Upper lobe of right lung (tissue), 1 donor: Measurements from ENCODE around the gene SPACA6. TPM values are rescaled to one million over a fixed set of nuclear protein-coding genes. Genes with fewer than 3 reads are reported as not detected.
A peak's percentile ranks its signal among the peaks of the same experiment; 100 is the strongest.

Experiments used
- ATAC-seq: fragments of 200-7000 bp; cut with Tn5 transposase; one replicate; pipeline ENCODE4 v1.9.1; 2020; ENCODE audit warnings: mild to moderate bottlenecking, moderate library complexity
- DNase-seq: peaks from one replicate; pipeline ENCODE4 v3.0.0-alpha.2; 2020
- H3K27ac ChIP-seq: fragments of 200-600 bp; one replicate; pipeline ENCODE4 v1.8.0; 2022
- H3K27me3 ChIP-seq: fragments of 200-600 bp; one replicate; pipeline ENCODE4 v1.8.0; 2022; ENCODE audit warnings: mild to moderate bottlenecking
- H3K36me3 ChIP-seq: fragments of 200-600 bp; one replicate; pipeline ENCODE4 v1.8.0; 2022
- H3K4me1 ChIP-seq: fragments of 200-600 bp; one replicate; pipeline ENCODE4 v1.8.0; 2022
- H3K4me3 ChIP-seq: fragments of 200-600 bp; one replicate; pipeline ENCODE4 v1.8.0; 2022; ENCODE audit warnings: mild to moderate bottlenecking
- H3K9me3 ChIP-seq: fragments of 200-600 bp; one replicate; pipeline ENCODE4 v1.8.0; 2022
- CTCF ChIP-seq: fragments of 200-600 bp; IDR thresholded peaks from one replicate; pipeline ENCODE4 v1.8.0; 2022; ENCODE audit warnings: antibody characterized with exemption
- intact Hi-C: fragments of 100-400 bp; cut with DNase I; formaldehyde crosslinking; loops from one replicate; pipeline ENCODE4 v1.11.0; 2022
- microRNA-seq: library from miRNA; unstranded; fragments of <30 nt; microRNA quantifications from one replicate; pipeline ENCODE4 v1.2.0, GENCODE V29; 2020; ENCODE audit warnings: borderline microRNAs expressed
- total RNA-seq: library from RNA; stranded (reverse); fragmentation: NEBNext Ultra II Directional; extraction: Animal tissue kit (Norgen Biotek cat#: 25700); gene quantifications from one replicate; pipeline ENCODE4 v1.2.1, GENCODE V29; 2021
- donor health status: DM: no; HTN: yes; CAD: no; lungs with severe emphysema.

Gene SPACA6
- total RNA-seq, 1 donor from 2014 or later: 24.0 TPM

- intact Hi-C loops: no loop called here
- Histone ChIP-seq H3K4me3 (peak overlapping the region; percentile 42), H3K27ac (peak overlapping the region; percentile 58), H3K36me3 (no peaks in the 10 kb centered on the region), H3K4me1 (peaks cover 3% of the 10 kb centered on the region), H3K9me3 (no peaks in the 10 kb centered on the region), H3K27me3 (no peaks in the 10 kb centered on the region)
- no peak for DNase-seq
- peak; percentile 34 for ATAC-seq
- TF ChIP-seq CTCF: no peak
These were observed 57.4 kb downstream of the SPACA6 start for GRCh38 chr19:51750400-51751094.

- peak within 1 kb of the TSS; percentile 42 for H3K4me3 ChIP-seq
- no peaks in the 10 kb centered on the region for H3K9me3 ChIP-seq
- no peak for TF ChIP-seq CTCF
- peak within 1 kb of the TSS; percentile 58 for H3K27ac ChIP-seq
- no peaks in the 10 kb centered on the region for H3K27me3 ChIP-seq
- no peaks in the 10 kb centered on the region for H3K36me3 ChIP-seq
- ATAC-seq (peak; percentile 89), DNase-seq (no peak)
- peaks cover 3% of the 10 kb centered on the region for H3K4me1 ChIP-seq
- intact Hi-C loops: no loop called here
These were observed 58.5 kb downstream of the SPACA6 start, which contains the start of gene FPR1 for GRCh38 chr19:51751655-51752054. FPR1 (minus strand) TSS chr19:51751878; CDS start chr19:51746994, 4,884 bp downstream.

GRCh38 chr19:51754109-51754508, 61.0 kb downstream of the SPACA6 start:
- peak; percentile 65 for ATAC-seq

GRCh38 chr19:51754770-51755169, 61.6 kb downstream of the SPACA6 start:
- no peak for TF ChIP-seq CTCF
- DNase-seq: no peak
- Histone ChIP-seq H3K27ac (peak overlapping the region; percentile 45), H3K36me3 (no peaks in the 10 kb centered on the region), H3K4me3 (no peak overlapping the region), H3K27me3 (no peaks in the 10 kb centered on the region), H3K9me3 (no peaks in the 10 kb centered on the region), H3K4me1 (no peaks in the 10 kb centered on the region)
- intact Hi-C loops: no loop called here
- ATAC-seq: no peak

More at GRCh38 chr19:51754109-51754508, 61.0 kb downstream of the SPACA6 start:
- H3K36me3 ChIP-seq: no peaks in the 10 kb centered on the region
- no peak for TF ChIP-seq CTCF
- H3K4me3 ChIP-seq: no peak overlapping the region
- peak overlapping the region; percentile 45 for H3K27ac ChIP-seq
- no peaks in the 10 kb centered on the region for H3K4me1 ChIP-seq
- H3K27me3 ChIP-seq: no peaks in the 10 kb centered on the region
- DNase-seq: no peak
- no peaks in the 10 kb centered on the region for H3K9me3 ChIP-seq
- intact Hi-C loops: no loop called here

Small RNA genes lying within 50 kb of the gene (microRNA-seq; reads per million reads assigned to microRNA genes)
- 4,495 reads per million, percentile 94 among the genes with 10 or more reads in this experiment for gene MIR125A
- 3,360 reads per million, percentile 91 among the genes with 10 or more reads in this experiment for gene MIR99B
- 2,255 reads per million, percentile 89 among the genes with 10 or more reads in this experiment for gene MIRLET7E

Other genes with a start within 250 kb of the SPACA6 start
- gene SIGLEC8, start 234.9 kb upstream of the SPACA6 start, total RNA-seq: 2.1 TPM
- gene CEACAM18, start 214.8 kb upstream of the SPACA6 start, total RNA-seq: not detected
- 3.7 TPM for gene SIGLEC12, start 191.5 kb upstream of the SPACA6 start, total RNA-seq
- gene SIGLEC6, start 161.7 kb upstream of the SPACA6 start, total RNA-seq: 9.4 TPM
- 13.8 TPM for gene ZNF175, start 122.0 kb upstream of the SPACA6 start, total RNA-seq
- 0.90 TPM for gene SIGLEC5, start 62.9 kb upstream of the SPACA6 start, total RNA-seq
- 11.8 TPM for gene SIGLEC14, start 46.5 kb upstream of the SPACA6 start, total RNA-seq
- gene HAS1, start 30.7 kb downstream of the SPACA6 start, total RNA-seq: 3.7 TPM
- 53.3 TPM for gene FPR1, start 58.5 kb downstream of the SPACA6 start, total RNA-seq
- 12.5 TPM for gene FPR2, start 67.8 kb downstream of the SPACA6 start, total RNA-seq
- 41.0 TPM for gene FPR3, start 101.8 kb downstream of the SPACA6 start, total RNA-seq
- 9.4 TPM for gene ZNF577, start 194.6 kb downstream of the SPACA6 start, total RNA-seq
- 11.1 TPM for gene ZNF649, start 211.7 kb downstream of the SPACA6 start, total RNA-seq
- 5.8 TPM for gene ZNF613, start 234.1 kb downstream of the SPACA6 start, total RNA-seq